HS-5 (cell line): ENCODE measurements around the gene ABHD16B.
"Not testable (repeated sequence)": the region's sequence is repeated elsewhere in the genome, so short reads cannot be mapped to it uniquely, and the experiment has no call there.

Source experiments
- DNase-seq: peaks from one replicate; pipeline ENCODE4 v3.0.0-alpha.2; 2012; ENCODE audit warnings: low read depth

Gene ABHD16B

DNA sequence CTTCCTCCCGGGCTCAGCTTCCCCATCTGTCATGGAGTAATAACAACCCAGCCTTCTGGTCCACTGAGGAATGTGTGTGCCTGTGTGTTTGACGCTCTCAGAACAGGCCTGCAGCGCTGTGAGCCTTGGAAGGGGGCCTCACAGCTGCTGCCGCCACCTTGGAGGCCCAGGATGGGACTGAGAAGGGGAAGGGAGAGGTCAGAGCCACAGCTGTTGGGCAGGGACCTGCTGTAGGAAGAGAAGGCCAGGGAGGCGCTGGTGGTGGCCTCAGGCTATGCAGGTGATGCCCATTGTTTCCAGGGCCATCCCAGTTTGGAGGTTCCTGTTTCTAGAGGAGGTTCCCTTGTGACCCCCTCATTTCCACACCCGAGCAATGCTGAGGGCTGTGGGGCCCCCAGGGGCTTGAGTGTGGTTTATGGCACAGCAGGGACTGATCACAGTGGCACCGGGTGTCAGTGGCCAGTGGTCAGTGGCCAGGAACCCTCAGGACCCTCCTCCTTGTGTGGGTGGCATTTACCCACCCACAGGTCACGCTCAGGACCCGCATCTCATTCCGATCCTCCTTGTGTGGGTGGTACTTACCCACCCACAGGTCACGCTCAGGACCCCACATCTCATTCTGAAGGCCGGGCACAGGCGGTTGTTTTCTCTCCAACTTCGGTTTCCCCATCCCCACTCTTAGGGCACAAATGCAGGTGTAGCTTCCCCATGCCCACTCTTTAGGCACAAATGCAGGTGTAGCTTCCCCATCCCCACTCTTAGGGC is 17.8 kb downstream of the ABHD16B start:
- no peak for DNase-seq

DNA sequence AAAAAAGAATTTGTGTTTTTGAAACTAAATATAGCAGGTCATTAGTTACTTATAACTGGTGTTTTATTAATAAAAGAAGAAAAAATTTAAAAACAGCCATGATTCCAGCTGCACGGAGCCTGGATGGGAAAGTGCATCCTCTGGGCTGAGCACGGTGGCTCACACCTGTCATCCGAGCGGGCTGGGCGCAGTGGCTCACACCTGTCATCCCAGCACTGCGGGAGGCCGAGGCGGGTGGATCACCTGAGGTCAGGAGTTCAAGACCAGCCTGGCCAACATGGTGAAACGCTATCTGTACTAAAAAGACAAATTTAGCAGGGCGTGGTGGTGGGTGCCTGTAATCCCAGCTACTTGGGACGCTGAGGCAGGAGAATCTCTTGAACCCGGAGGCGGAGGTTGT is 19.6 kb downstream of the ABHD16B start:
- DNase-seq: not testable (repeated sequence)

DNA sequence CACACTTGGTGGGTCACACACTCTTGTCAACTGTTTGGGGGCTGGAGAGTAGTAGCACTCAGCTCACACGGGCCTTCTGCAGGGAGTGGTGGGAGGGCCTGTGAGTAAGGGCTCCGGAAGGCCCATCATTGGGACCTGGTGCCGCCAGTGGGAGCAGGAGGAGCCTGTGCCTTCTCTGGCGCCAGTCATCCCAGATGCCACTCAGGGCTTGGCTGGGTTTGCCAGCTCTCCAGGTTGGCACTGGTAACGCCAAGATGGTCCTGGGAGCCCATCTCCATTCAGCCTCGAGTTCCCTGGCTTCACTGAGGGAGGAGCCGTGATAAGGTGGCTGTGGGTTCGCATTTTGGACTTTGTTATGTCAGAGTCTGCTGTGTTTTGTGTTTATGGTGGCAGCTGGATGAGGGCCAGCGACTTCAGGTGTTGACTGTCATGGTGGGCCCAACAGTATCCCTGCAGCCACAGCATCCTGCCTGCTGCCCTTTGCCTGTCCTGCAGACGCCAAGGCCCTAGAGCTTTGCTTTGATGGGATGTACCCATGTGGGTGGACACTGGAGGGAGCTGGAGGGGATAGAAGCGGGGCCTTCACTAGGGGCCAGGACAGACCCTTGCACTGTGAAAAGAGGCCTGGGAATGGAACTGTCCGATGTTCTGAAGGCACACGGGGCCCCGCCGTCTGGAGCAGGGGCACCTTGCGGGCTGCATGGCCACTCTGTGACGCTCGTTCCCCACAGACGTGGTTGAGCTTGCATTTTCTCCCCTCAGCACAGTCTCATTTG is 20.3 kb downstream of the ABHD16B start:
- no peak for DNase-seq

DNA sequence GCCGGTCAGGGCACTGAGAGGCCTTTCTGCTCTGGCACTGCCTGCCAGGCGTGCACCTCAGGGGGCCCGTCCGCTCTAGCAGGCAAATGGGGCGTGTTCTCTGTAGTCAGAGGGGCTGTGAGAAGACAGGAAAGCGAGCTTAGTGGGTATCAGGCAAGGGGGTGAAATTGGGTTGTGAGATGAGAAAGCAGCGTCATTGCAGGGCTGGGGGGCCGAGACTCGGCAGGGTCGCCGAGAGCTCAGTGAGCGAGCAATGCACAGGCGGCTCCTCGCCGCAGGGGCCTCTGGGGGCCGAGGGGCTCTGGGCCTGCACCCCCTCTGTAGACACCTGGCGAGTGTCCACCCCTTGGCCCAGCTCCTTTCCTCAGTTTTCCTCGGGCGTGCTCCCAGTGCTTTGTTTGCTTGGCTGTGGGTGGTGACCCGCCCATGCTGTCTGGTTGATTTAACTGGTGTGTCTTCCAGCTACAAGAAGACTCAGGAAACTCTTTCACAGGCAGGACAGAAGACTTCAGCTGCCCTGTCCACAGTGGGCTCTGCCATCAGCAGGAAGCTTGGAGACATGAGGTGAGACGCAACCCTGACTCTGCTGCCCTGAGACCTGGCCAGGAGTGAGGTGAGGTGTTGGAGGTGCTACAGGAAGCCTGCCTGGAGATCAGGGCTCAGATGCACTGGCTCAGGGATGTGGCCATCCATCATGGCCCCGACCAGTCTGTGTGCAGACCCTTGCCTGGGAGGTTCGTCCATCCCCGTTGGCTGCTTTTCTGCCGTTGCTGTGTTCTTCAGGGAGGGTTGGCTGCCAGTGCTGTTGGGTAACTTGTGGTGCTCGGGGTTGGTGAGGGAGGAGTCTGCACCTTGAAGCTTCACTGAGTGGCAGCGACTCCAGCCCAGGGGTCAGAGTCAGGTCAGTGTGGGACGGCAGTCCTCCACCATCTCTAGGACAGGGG is 21.2 kb downstream of the ABHD16B start:
- no peak for DNase-seq

DNA sequence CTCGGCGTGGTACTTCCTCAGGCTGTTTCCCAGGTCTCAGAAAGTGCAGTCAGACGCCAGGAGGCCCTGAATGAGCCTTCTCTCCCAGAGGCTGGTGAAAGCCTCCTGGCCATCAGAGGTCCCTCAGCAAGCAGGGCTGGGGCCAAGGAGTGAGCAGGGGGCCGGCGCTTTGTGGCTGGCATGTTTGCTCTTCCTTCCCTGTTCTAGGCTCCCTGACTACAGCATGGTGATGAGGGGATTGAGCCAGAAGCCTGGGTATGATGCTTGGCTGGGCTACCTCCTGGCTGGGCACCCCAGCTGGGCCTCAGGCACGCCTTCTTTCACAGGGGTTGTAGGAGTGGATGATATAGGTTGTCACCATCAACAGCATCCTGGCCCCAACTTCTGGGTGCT is 21.9 kb downstream of the ABHD16B start:
- no peak for DNase-seq

DNA sequence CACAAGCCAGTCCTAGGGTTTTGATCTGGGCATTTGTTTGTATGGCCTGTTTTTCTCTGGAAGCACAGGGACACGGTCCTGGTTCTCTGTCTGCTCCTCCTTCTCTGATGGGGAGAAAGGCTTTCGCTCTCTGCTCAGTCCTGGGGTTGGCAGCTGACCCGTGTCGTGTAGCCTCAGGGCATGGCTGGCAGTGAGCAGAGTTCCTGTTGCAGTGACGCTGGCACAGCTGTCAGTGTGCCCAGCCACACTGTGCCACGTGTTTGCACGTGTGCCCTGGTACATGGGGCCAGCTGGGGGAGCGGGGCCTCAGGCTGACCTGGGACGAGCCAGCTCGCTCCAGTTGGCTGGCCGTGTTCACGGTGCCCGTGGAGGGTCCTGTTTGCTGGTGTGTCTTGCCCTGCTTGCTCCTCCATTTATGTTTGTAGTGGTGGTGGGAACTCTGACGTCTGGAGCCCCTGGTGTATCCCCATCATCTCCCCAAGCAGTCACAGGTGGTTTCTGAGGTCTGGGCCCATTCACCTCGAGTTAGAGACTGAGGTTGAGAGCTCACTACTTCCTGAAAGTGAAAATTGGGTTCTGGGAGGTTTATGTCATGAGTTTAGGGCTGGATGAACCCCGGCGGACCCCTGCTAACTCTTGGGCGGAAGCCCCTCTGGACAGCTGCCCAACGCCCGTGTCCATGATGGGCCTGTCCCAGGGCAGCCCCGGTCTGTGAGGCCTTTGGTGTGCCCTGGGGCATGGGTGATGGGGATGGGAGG is 23.4 kb downstream of the ABHD16B start:
- no peak for DNase-seq

DNA sequence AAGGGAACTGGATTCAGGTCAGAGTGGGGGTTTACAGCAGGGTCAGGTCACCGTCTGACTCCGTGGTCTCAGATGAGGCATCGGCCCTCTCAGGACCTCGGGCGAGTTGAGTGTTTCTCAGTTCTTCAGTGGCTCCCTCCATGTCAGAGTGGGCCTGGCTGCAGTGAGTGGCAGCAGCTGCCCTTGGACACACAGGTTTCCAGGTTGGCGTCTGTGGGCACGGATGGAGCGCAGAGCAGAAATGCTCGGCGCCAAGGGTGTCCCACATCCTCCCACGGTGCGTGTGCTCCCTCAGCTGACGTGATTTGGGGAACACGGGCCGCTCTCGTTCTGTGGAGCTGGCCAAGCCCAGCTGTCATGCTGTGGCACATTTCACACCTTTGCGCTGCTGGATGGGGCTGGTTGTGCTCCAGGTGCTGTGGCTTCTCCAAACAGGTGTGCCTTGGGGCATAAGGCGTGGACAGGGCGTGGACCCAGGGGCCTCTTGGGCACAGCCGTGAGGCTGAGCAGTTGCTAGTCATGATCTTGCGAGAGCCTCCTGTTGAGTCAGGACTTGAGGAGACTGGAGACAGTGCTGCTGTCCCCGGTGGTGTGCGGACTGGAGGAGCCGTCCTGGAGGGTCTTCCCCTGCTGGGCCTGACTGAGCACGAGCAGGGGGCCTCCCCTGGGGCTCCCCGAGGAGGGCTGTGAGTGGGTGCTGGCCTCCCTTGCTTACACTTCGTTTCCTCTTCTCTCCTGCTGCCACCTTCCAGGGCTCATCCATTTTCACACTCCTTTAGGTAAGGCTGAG is 24.2 kb downstream of the ABHD16B start:
- no peak for DNase-seq

DNA sequence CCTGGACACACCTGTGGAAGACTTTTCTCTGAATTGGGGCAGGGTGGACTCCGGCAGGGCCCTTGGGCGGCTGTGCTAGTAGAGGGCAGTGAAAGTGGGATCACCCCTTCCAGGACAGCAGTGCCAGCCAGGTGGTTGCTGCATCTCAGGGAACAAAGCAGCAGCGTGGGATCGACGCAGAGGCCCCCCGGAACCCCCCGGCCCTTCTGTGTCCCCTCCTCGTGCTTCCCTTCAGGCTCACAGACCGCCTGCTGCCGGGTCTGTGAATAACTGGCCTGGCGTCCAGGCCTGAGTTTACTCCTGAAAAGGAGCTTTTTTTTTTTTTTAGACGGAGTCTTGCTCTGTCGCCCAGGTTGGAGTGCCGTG is 24.7 kb downstream of the ABHD16B start:
- no peak for DNase-seq

DNA sequence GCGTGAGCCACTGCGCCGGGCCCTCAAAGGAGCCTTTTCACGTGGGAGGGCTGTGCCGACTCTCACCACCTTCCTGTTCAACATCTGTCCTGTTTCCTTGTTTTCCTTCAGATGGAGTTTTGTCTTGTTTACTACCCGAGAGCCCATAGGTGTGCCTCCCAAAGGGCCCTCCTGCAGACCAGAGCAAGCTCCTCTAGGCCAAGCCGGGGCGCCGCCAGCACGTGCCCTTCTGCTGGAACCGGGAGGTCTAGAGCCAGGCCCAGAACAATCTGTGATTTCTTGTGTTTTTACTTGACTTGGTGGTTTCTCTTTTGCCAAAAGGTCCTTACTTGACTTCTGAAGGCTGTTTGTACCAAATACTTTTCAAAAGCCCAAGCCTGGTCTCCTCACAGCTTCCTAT is 25.6 kb downstream of the ABHD16B start:
- DNase-seq: no peak

DNA sequence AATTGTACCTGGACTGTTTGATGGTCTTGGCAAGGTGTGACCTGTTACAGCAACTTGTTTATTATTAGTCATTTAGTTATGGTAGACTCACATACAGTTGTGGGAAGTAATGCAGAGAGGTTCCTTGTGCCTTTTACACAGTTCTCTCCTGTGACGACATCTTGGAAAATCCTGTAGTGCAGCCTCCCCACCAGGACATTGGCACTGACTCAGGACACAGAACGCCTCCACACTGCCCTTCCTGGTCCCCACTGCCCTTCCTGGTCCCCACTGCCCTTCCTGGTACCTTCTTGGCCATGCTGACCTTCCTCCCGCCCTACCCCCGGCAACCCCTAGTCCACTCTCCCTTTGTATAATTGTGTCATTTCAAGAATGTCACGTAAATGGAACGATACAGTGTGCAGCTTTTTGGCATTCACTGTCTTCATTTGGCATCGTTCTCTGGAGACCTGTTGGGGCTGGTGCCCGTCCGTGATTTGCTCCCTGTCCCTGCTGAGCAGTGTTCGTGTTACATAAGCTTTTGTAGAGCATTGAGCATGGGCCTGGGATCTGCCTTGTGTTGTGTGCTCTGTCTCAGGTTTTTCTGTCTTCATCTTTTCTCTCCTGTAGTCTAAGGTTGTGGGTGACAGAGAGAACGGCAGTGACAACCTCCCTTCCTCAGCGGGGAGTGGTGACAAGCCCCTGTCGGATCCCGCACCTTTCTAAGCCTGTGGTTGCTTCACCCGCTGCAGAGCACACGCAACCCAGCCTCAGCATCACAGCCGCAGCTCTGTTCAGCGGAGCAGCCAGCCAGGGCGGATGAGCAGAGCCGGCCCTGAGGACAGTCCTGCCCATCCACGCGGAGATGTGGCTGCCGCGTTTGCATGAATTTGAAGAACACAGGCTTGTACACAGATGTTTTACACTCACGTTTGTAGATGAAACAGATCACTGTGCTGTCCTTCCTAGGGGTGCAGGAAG is 28.2 kb downstream of the ABHD16B start:
- no peak for DNase-seq

DNA sequence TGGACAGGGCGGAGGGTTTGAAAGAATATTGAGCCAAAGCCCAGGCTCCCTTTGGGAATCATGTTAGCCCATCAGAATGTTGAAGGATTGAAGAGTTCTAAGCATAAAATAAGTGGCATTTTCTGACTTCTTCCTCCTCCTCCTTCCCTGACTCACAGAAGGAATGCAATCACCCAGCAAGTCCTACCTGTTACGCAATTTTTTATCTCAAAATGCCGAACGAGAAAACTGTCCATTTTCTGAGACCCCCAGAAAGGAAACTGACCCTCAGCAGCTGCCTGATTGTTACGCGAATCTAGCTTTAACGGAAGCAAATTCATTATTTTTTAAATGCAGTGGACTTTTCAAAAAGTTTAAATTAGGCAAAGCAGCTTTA is 28.9 kb downstream of the ABHD16B start:
- DNase-seq: no peak

DNA sequence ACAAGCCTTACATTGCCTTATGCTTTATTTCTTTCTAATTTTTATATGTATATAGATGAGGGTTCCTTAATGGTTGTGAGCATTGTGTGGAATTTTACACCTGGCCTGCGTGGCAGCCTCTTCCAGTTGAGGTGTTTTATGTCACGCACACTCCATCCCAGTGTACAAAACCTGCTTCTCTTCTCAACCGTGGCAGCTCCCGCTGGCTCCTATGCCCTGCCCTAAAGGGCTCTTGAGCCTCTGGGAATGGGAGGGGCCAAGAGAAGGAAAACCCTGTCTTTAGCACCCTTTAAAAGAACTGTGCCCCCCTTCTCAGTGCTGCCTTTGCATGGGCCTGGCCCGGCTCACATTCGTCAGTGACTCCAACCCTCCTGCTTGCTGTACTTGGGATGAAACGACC is 29.3 kb downstream of the ABHD16B start:
- no peak for DNase-seq

DNA sequence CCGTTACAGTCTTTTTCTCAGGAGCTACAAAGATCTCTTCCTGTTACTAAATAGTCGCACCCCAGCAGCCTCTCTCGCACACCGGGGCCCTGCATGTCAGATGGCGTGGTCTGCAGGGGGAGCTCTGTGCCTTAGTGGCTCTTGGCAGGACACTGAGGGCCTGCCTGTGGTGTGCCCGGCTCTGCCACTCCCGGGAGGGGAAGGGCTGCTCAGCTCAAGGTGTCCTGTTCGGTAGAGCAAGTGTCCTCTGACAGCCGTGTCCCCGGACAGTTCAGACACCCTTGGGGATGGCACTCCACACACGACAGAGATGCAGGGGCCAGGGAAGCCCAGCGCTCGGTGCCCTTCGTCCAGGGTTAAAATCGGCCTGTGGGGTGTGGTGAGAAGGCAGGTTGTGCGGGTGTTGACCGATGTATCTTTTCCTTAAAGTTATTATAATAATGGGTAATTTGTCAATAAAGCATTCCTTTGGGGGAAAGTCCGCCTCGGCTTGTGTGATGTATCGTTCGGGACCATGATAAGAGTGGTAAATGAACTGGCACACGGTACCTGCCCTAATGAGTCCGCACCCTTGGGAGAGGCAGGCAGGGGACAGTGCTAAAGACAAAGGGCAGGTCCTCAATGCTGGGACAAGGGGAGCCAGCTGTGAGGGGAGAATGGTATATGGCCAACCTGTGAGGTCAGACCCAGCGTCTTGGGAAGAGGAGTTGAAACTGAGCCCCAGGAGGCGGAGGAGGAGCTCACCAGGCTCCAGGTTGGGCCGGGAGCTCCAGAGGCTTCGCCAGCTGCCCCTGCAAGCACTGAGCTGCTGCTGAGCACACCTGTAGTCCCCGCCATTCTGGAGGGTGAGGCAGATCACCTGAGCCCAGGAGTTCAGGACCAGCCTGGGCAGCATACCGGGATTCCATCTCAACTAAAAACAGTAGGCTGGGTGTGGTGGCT is 30.0 kb downstream of the ABHD16B start:
- DNase-seq: no peak

DNA sequence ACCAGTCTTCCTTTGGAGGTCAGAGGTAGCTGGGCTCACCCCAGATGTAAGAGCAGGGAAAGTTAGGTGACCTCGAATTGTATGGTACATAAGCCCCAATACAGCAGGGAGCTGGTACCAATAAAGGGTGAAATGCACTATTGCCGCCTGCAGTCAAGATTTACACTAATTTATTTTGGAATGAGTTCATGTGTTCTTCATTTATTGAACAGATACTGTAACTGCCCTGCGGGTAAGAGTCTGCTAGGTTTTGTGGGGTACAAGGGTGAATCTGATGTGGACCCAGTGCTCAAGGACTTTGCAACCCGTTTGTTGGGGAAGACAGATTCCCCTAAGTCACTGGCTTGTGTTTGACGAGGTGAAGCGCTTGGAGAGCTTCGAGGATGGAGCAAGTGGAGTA is 31.1 kb downstream of the ABHD16B start:
- no peak for DNase-seq

DNA sequence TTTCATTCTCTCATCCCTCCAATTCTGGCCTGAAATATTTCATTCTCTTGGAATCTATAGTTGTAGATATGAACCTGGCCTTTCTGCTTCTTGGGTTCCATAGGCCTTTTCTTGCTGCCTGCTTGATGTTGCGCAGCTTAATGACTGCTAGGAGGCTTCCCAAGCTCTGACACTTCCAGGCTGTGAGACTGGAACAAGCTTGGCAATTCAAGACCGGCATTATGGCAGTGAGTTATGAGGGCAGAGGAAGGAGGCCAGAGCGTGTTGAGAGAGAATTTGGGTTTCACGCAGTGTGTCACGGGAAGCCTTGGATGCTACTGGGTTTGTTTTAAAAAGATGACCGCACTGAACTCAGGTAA is 32.7 kb downstream of the ABHD16B start:
- no peak for DNase-seq

DNA sequence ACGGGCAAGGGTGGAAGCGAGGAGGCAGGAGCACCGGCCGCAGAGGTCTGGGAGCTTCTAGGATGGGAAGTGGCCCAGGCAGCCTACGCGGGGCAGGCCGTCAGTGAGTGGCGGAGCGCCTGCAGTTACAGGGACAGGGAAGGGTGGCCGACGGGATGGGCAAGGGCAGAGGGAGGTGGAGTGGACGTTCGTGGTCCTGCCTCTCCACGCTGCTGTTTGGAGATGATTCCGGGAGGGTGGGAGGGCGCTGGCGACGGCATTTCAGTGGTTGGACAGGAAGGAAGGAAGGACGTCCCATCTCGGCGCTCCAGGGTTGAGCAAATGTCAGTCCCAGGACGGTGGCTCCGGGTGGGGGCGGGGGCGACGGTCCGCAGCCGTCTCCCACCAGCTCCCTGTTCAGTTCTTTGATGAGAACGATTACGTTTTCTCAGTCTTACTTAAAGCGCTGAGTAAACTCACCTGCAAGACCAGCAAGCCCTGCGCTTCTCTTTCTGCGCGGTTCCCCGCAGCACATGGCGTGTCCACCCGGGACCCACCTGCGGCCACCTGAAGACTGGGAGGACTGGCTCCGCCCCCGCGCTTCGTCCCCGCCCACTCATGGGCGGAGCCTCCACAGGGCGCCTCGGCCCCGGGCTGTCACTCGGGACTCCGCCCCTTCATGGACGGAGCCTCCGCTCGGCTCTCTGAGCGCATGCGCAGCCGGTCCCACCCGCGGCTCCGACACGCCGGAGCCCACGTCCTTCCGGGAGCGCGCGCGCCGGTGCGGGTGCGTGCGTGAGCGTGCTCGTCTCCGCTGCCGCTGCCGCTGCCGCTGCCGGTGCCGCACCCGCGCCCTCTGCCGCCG is 33.3 kb downstream of the ABHD16B start, which contains the start of gene DNAJC5:
Gene DNAJC5 (plus strand): TSS at position 769 of the 844 bp plus-strand sequence. CDS start 33,220 bp downstream, outside the sequence.
- peak; percentile 65 for DNase-seq

DNA sequence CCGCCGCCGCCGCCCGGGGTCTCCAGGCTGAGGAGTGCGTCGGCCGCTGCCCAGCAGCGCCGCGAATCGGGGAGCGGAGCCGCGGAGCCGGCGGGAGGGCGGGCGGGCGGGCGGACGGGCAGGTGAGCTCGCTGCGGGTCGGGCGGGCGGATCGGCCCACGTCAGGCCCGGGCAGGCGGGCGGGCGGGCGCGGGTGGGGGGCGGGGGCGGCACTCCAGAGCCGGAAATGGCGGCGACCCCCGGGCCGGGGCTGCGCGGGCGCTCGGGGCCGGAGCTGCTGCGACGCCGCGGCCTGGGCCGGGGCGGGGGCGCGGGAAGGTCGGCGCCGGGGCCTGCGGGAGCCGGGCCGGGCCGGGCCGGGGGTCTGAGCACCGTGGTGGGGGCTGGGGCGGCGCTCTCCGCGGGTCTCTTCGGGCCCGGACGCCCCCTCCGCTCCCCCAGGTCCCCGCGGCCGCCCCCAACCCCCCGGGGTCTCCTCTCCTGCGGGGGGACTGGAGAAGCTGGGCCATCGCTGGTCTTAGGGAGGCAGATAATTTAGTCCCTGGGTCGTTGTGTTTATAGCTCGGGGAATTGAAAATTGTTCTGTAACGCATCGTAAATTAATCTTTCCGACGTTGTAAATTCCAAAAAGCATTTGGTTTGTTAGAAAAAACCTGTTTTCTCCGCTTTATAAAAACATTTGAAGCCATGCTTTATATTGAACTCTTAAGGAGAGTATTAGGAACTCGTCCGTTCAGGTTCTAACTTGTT is 34.1 kb downstream of the ABHD16B start:
- no peak for DNase-seq
